CD4-positive, alpha-beta T cell treated with Interleukin-4 for 1 hour (primary cell): ENCODE data around the gene SIRT6.
"Not testable (repeated sequence)": the region's sequence is repeated elsewhere in the genome, so short reads cannot be mapped to it uniquely, and the experiment has no call there.

Source experiments
- DNase-seq, 2 donors: peaks; one replicate each; pipeline ENCODE4 v3.0.0-alpha.2; 2020 to 2022

SIRT6 gene

DNA sequence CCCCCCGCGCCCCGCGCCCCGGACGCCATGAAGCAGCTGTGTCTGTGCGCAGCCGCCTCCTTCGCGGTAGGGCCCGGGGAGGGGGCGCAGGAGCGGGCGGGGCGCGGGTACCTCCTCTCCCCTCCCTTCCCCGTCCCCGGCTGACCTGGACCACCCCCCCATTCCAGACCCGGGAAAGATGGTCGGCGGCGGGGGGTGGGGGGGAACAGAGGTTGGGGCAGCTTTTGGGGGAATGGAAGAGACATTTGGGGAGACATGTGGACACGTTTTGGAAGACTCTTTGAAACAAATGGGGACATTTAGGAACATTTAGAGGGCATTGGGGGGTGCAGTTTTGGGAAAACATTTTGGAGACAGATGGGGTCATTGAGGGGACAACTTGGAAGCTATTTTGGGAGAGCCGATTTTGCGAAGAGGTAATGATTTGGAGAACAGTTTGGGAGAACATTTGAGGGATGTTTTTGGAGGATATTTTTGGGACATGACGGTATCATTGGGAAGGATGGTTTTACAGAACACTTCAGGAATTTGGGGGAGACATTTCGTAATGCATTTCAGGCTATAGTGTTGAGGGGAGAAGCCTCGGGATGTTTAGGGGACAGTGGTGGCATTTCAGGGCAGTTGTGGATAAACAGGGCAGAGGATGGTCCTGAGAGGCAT is 16.2 kb upstream of the SIRT6 start:
- no peak for DNase-seq

DNA sequence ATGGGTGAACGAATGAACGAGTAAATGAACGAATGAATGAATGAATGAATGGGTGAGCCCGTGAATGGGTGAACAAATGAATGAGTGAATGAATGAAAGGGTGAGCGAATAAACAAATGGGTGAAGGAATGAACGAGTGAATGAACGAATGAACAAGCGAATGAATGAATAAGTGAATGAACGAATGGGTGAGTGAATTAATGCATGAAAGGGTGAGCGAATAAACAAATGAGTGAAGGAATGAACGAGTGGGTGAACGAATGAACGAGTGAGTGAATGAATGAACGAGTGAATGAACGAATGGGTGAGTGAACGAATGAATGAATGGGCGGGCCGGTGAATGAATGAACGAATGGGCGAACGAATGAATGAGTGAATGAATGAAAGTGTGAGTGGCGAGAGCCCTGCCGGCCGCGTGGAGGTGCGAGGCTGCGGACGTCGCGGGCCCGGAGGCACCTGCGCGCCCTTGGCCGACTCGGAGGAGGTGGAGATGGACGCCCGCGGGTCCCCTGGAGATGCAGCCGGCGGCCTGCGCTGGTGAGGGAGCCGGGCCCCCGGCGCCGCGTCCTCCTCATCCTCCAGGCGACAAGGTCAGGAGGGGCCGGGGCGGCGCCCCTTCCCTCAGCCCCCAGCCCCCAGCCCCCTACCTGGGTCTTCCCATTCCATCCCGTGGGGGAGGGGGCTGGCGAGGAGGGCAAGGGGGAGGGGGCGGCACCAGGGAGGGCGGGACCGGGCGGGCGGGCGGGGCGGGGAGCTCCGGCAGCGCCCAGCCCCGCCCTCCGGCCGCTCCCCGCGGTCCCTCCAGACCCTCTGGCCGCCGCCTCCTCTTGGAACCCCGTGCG is 15.5 kb upstream of the SIRT6 start:
- DNase-seq = no peak

DNA sequence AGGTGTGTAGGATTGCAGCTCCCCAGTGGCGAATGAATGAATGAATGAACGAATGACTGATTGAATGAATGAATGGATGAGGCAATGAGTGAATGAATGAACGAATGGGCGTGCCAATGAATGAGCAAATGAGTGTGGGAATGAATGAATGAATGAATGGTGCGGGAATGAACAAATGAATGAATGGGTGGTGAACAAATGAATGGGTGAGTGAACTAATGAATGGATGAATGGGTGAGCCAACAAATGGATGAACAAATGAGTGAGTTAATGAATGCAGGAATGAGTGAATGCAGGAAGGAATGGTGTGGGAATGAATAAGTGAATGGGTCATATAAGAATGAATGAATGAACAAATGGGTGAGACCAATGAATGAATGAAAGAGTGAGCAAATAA is 14.9 kb upstream of the SIRT6 start:
- no peak for DNase-seq

DNA sequence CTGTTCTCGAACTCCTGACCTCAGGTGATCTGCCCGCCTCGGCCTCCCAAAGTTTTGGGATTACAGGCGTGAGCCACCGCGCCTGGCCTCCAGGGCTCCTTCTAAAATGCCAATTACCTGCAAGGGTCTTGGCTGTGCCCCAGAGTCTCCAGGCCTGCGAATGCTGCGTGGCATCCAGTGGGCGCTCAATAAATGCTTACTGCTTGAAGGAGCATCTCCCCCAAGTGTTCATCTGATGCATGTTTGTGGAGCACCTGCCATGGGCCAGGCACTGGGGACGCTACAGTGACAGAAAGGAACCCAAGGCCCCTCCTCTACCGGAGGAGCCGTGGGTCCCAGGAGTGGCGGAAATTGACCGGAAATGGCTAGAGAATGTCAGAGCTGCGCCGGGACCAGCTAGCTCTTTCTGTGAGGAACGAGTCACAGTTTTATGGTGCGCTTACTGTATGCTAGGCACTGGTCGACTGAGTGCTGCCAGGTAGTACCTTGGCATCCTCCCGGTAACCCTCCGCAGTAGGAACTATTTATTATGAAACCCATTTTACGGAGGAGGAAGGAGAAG is 14.3 kb upstream of the SIRT6 start:
- no peak for DNase-seq

DNA sequence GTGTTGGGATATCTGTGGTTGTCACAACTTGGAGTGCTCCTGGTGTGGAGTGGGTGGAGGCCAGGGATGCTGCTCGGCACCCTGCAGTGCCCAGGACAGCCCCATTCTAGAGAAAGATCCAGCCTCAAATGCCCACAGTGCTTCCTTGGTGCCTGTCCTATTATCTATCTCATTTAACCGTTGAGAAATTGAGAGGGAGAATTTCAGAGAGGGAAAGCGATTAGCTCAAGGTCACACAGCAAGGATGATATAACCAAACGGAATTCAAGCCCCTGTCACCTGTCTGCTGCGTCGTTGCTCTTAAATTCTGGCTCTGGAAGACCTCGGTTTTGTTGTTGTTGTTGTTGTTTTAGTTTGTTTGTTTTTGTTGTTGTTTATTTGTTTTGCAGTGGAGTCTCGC is 13.6 kb upstream of the SIRT6 start:
- no peak for DNase-seq

DNA sequence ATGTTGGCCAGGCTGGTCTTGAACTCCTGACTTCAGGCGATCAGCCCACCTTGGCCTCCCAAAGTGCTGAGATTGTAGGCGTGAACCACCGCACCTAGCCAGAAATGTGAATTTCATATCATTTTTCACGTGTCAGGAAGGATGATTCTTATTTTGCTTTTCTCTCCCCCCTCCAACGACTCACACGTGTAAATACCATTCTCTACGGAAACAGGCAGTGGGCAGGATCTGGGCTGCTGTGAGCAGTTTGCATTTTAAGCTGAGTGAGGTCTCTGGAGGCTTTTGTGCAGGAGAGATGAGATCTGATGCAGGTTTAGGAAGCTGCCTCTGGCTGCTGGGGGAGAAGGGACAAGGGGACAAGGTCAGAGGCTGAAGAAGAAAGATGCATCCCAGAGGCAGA is 12.0 kb upstream of the SIRT6 start:
- DNase-seq = no peak

DNA sequence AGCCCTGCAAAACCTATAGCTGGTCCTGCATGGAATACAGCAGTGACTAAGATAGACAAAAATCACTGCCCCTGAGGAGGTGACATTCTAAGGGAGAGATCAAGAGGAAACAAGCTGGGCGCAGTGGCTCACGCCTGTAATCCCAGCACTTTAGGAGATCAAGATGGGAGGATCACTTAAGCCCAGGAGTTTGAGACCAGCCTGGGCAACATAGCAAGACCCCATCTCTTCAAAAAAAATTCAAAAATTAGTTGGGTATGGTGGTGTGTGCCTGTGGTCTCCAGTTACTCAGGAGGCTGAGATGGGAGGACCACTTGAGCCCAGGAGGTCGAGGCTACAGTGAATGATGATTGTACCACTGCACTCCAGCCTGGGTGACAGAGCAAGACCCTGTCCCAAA is 10.2 kb upstream of the SIRT6 start:
- not testable (repeated sequence) for DNase-seq

DNA sequence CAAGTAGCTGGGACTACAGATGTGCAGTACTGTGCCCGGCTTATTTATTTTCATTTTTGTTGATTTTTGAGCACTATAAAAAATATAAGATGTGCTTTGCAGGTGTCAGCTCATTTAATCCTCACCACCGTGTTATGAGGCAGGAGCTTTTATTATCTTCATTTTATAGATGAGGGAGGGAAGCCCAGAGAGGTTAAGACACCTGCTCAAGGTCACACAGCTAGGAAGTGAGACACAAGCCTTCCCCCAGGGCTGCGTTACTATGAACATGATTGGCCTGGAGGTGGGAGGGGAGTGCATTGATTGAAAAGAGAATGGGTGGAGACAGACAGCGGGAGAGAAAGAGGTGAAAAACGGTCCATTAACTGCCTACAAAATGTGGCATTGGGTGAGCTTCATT is 7.3 kb upstream of the SIRT6 start:
- no peak for DNase-seq

DNA sequence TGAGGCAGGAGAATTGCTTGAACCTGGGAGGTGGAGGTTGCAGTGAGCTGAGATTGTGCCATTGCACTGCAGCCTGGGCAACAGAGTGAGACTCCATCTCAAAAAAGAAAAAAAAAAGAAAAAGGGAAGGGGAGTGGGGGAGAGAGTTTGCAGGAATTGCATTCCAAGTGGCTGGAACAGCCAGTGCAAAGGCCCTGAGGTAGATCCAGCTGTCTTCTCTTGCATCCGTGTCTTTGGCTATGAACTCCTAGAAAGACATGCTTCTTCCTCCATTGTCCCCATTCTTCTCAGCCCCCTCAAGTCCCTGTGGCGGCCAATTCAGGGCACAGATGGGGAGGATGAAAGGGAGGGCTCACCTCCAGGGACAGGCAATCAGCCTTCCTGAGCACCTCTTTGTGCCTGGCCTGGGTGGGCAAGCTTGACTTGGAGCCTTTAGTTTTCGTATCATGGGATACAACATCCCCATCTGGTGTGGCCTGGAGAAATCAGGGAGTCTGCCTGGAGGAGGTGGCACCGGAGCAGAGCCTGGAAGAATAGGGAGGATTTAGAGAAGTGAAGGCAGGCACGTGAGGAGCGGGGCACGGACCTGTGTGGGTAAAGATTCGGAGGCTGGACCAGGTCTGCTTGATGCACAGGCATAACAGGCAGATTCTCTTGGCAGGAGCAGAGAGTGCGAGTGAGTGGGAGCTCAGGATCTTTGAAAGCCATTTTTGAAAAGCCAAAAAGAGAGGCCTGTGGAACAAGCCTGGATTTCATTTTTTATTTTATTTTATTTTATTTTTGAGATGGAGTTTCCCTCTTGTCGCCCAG is 5.2 kb upstream of the SIRT6 start:
- no peak for DNase-seq

DNA sequence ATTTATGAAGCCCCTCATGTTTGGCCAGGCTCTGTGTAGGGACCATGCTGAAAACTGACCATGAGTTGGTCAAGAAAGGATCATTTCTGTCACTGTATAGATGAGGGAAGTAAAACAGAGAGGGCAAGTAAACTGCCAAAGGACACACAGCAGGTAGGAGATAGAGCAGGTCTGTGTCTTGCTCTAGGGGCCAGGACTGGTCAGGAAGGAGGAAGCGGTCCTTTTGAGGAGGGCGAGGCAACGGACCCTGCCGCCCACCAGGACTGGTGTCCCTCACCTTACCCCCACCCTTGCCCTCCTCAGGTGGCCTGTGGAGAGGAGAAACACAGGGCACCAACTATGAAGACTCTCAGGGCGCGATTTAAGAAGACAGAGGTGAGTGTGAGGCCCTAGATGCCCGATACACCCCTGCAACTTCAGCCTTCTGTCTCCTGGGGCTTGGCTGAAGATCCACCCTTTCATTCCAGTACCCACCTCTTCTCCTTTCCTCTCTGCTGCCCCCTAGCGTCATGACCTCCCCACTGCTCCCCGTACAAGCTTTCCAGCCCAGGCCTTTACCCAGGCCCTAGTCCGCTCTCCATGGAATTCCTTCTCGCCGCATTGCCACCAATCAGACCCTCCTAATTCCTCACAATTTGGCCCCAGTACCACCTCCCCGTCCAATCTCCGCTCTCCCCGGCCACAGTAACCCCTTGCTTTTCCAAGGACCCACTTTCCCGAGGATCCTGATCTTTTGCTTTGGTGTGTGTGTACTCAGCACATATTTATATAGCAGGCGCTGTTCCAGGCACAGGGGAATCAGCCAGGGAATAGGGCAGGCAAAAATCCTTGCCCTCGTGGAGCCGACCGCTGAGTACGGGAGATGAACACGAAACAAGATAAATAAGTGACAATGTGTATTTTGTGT is 4.0 kb upstream of the SIRT6 start:
- peak; percentile 69 to 78 for DNase-seq

DNA sequence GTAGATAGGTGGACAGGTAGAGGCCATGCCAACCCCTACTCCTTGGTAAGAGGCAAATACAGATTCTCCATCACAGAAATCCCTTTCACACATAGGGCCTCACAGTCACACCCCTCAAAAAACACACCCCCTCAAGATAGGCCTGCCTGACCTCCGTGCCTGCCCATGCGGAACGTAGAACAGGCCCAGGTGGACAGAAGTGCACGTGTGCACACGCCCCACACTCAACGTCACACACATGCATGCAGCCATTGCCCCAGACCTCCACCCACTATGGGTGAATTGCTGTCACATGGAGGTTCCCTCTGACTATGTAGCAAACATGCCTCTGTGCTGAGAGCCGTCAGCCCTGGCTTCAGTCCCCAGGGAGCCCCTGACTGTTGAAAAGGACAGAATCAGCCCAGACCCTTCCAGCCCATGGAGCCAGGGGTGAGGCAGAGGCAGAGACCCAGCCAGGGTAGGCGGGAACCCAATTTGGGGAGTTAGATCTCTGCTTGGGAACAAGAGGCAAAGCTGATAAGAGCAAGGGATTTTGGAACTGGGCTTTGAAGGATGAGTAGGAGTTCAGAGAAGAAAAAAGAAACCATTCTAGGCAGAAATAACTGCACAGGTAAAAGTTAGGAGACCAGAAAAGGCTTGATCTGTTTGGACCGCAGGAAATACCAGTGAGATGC is 3.2 kb upstream of the SIRT6 start:
- no peak for DNase-seq

DNA sequence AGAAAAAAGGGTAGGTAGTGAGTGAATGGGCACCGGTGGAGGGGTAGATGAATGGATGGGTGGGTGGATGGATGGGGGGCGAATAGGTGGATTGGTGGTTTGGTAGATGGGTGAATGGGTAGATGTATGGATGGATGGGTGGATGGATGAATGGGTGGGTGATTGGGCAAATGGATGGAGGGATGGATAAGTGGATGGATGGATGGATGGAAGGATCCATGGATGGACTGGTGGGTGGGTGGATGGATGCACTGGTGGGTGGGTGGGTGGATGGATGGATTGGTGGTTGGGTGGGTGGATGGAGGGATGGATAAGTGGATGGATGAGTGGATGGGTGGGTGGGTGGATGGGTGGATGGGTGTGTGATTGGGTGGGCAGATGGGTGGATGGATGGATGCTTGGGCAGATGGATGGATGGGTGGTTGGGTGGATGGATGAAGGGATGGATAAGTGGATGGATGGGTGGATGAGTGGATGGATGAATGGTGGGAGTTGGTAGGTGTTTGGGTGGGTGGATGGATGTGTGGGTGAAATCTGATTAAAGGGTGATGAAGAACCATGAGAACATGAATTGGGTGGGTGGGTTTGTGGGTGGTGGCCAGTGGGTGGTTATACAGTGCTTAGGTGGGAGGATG is 2.5 kb upstream of the SIRT6 start:
- no peak for DNase-seq

DNA sequence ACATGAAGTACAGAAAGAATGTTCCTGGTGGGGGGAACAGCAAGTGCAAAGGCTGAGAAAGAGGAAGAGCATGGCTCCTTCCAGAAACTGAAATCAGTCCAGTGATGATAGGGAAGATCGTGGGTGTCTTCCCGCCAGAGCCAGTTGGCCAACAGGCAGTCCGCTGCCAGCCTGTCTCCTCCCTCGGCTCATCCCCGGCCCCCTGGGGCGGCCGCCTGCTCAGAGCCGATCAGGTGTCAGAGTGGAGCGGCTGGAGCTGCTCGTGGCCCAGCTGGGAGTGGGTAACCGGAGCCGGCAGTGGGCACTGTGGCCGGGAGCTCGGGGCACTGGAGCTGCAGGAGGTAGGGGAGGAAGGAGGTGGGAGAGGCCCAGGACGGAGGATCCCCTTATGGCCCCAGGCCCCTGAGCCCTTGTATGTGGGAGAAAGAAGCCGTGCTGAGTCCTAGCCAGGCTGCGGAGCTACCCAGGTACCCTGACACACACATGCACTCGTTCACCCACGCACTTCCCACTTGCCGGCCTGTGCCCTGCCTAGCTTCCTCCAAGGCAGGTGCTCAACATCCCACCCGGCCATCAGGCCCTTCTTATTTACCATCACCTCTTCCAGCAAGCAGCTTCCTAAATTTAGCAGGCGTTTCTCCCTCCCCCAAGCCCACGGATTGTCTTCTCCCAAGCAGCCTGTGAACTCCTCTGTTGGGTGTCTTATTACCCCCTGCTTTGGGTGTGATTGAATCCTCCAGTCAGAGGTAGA is 1.8 kb upstream of the SIRT6 start:
- DNase-seq = no peak

DNA sequence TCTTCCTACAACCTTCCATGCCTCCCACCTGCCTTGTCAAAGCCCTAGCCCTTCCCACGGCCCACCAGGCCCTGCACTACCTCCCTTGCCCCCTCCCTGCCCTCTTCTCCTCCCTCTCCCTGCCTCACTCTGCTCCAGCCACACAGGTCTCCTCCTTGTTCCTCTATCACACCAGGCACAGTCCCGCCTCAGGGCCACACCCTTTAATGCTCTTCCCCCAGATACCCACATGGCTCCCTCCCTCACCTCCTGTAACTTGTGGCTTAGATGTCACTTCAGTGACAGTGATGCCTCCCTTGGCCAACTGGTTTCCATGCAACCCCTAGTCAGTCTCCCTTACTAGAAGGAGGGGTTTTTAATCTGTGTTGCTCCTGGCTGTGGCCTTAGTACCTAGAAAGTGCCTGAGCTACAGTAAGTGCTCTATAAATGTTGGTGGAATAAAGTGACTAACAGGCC is 1.3 kb downstream of the SIRT6 start:
- no peak for DNase-seq

DNA sequence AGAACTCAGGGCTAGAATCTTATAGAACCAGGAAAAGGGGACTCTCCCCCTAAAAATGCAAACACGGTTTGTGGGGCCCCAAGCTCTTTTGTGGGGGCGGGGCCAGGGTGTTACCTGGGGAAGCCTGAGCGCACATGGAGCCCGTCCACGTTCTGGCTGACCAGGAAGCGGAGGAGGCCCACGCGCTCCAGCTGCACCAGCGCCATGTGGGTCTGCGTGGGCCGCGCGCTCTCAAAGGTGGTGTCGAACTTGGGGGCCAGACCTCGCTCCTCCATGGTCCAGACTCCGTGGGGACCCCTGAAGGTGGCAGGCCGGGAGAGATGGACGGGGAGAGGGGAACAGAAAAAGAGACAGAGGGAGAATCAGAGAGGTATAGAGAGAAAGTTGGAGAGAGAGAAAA is 3.4 kb downstream of the SIRT6 start:
- no peak for DNase-seq

DNA sequence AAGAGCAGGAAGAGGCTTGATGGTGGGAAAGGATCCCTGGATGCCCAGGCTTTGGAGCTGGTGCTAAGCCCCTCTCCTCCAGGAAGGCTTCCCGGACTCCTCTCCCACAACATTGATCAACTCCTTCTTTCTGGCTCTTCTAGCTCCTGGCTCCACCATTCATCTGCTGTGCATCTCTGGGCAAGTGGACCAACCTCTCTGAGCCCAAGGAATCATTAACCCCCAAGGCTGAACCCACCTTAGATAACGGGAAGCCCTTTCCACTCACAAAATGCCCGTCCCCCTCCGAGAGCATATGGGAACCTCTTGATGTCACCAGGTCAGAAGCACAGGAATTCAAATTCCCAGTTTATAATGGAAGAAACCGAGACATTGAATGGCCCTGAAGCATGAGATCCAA is 5.2 kb downstream of the SIRT6 start:
- DNase-seq = no peak

DNA sequence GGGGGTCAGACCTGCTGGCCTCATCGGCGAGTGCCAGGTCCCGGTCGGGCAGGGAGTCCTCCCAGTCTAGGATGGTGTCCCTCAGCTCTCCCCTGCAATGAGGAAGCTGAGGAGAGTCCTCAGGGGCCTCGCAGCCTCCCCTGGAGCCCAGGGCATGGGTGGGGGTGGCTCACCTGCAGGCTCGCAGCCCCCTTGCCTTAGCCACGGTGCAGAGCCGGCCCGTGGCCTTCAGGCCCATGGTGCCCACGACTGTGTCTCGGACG is 6.8 kb downstream of the SIRT6 start:
- no peak for DNase-seq

DNA sequence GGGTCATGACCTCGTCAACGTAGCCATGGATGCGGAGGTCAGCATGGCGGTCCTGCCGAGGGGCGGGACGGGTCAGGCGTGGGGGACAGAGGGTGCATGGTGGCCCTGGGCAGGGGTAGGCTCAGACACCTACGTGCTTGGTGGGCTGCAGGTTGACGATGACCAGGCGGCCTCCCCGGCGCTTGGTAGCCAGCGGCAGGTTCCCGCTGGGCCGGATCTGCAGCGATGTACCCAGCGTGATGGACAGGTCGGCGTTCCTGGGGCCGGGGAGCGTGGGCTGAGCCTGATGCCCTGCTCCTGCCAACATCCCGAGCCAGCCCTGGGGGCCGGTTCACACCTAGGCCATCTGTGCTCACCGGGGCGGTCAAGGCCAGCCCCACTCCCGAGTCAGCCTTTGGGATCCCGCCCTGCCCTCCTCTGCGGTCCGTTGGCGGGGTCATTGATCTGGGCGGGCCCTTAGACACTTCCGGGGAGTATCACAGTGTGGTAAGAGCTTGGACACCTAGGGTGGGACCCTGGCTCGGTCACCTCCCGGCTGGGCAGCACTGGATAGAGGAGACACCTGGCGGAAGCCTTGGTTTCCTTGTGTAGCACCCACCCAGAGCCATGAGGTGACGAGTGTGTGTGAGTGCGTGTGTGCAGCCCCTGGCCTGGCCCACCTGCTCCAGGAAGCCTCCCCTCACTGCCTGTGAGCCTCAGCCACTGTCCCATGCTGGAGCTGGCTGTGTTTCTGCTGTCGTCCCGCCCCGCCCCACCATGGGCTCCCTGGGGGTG is 7.3 kb downstream of the SIRT6 start:
- no peak for DNase-seq

DNA sequence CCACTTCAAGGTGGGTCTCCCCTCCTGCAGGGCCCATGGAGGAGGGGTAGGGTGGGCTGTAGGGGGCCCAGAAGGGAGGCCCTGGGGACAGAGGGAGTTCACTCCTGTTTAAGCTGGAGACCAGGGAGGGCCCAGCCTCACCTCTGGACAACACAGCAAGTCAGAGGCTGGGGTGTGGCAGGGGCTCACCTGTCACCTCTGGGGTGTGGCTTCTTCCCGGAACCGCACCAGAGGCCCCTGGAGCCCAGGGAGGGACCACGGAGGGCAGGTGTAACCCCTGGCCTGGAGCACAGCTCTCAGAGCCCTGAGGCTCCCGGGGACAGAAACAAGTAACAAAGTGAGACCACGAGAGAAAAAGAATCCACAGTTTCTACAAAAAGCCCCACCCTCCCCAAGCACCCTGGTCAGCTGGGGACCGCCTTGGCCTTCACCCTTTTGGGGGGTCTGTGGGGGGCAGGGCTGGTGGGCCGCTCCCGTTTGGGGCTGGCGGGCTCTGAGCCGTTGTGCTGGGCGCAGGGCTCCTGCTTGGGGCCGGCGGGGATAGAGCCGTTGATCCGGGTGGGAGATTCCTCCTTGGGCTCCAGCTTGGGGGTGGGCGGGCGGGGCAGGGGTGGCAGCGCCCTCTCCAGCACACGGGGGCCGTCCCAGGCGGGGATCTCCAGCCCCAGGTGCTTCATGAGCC is 8.0 kb downstream of the SIRT6 start:
- DNase-seq = no peak
